Psoas muscle (tissue), 8 donors: Measurements from ENCODE around the gene SSR4. TPM values are rescaled to one million over a fixed set of nuclear protein-coding genes. Genes with fewer than 3 reads are reported as not detected.

Experiments used
- ATAC-seq, 4 donors: fragments of 200-7000 bp; cut with Tn5 transposase; one replicate each; pipeline ENCODE4 v1.9.1; 2020; ENCODE audit warnings: moderate library complexity in 3 of 4, mild to moderate bottlenecking in 2 of 4
- DNase-seq, 2 donors: peaks; one replicate each; pipeline ENCODE4 v3.0.0-alpha.2; 2020
- H3K27ac ChIP-seq: fragments of 200-600 bp; one replicate; pipeline ENCODE4 v1.8.0; 2022
- H3K27me3 ChIP-seq, 3 donors: fragments of 200-600 bp in 1 of 3; one replicate each; pipeline versions ENCODE4 v1.6.1 to v1.8.0; 2013 to 2022; ENCODE audit warnings: low read length in 2 of 3, mild to moderate bottlenecking in 2 of 3, moderate library complexity in 1 of 3; ENCODE audit not compliant: insufficient read depth in 3 of 3
- H3K36me3 ChIP-seq, 2 donors: fragments of 200-600 bp in 1 of 2; one replicate each; pipeline versions ENCODE4 v1.6.1 to v1.8.0; 2013 to 2022; ENCODE audit warnings: low read depth in 1 of 2, mild to moderate bottlenecking in 1 of 2, moderate library complexity in 1 of 2; ENCODE audit not compliant: insufficient read depth in 1 of 2
- H3K4me1 ChIP-seq: fragments of 200-600 bp; one replicate; pipeline ENCODE4 v1.8.0; 2022
- H3K4me3 ChIP-seq: fragments of 200-600 bp; one replicate; pipeline ENCODE4 v1.8.0; 2022; ENCODE audit warnings: mild to moderate bottlenecking
- H3K9me3 ChIP-seq: fragments of 200-600 bp; one replicate; pipeline ENCODE4 v1.8.0; 2022
- WGBS, 3 donors: extraction: QIAGEN DNeasy Blood & Tissue Kit; methylation state at CpG; one replicate each; pipeline versions ENCODE4 v1.1.6 to v1.1.7; 2013; 5-methylcytosine and 5-hydroxymethylcytosine counted together
- intact Hi-C, 2 donors: fragments of 100-400 bp; cut with DNase I; formaldehyde crosslinking; loops; one replicate each; pipeline versions ENCODE4 v1.11.0 to v1.14.2; 2022
- polyA plus RNA-seq, 3 donors: library from polyadenylated mRNA; stranded (reverse); fragments of 200-250 nt; gene quantifications; one replicate each; pipeline ENCODE4 v1.2.3, GENCODE V29; 2013
- total RNA-seq, 4 donors: library from RNA; stranded (reverse); fragmentation: NEBNext Ultra II Directional in 2 of 4; extraction: Animal tissue kit (Norgen Biotek cat#: 25700) in 2 of 4; gene quantifications; one replicate each; pipeline versions ENCODE4 v1.2.1 to v1.2.4, GENCODE V29; 2021 to 2023
- TF ChIP-seq, protein P1 (sequence below): fragments of 200-600 bp; IDR thresholded peaks from one replicate; pipeline ENCODE4 v1.8.0; 2022; ENCODE audit warnings: antibody characterized with exemption
- donor health status: healthy with polysubstance abuse.
- donor health status: DM: no; HTN: no; CAD: no; lungs with moderate emphysema.
- donor health status: Bipolar disorder and iron deficiency.
- donor health status: healthy.
- donor health status: DM: yes; HTN: yes; CAD: no.
- donor health status: DM: no; HTN: no; CAD: no.
- donor health status: DM: no; HTN: no; CAD: no.
- donor health status: DM: yes; HTN: yes; CAD: no.

Gene SSR4
- total and polyA plus RNA-seq, 7 donors, result 57.2 to 198 (median 84.5) TPM

DNA sequence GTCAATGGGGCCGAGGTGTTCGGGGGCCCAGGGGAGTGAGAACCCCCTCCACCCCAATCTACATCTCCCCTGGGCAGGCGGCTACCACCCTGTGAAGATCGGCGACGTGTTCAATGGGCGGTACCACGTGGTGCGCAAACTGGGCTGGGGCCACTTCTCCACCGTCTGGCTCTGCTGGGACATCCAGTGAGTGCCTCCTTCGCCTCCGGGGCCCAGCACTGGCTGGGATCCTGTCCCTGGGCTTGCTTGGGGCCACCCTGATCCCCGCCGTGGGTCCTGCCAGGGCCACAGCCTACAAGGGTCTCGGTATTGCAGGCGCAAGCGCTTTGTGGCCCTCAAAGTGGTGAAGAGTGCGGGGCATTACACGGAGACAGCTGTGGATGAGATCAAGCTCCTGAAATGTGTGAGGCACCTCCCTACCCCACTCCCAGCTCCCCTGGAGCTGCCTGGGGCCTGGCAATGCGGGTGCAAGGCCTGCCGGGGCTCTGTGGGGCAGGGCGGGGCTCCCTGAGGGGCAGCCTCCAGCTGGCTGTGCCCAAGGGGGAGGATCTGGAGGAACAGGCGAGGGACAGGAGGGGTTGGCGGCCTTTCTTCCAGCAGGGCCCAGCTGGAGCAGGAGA, 12.9 kb upstream of the SSR4 start:
- DNase-seq (no peak), ATAC-seq (peak; percentile 64 to 83 (median 72))
- intact Hi-C loops, result loop anchor here in 1 of 2 donors (5.0 kb wide), 1 partner anchor 186 kb away; no protein-coding TSS in a partner anchor
- Histone ChIP-seq H3K4me3 (peak overlapping the region; percentile 56), H3K27me3 (no peaks in the 10 kb centered on the region), H3K9me3 (no peaks in the 10 kb centered on the region), H3K27ac (peak overlapping the region; percentile 87), H3K4me1 (no peaks in the 10 kb centered on the region), H3K36me3 (peaks cover 2 to 18% of the 10 kb centered on the region in 2 donors)
- TF ChIP-seq, protein P1, sequence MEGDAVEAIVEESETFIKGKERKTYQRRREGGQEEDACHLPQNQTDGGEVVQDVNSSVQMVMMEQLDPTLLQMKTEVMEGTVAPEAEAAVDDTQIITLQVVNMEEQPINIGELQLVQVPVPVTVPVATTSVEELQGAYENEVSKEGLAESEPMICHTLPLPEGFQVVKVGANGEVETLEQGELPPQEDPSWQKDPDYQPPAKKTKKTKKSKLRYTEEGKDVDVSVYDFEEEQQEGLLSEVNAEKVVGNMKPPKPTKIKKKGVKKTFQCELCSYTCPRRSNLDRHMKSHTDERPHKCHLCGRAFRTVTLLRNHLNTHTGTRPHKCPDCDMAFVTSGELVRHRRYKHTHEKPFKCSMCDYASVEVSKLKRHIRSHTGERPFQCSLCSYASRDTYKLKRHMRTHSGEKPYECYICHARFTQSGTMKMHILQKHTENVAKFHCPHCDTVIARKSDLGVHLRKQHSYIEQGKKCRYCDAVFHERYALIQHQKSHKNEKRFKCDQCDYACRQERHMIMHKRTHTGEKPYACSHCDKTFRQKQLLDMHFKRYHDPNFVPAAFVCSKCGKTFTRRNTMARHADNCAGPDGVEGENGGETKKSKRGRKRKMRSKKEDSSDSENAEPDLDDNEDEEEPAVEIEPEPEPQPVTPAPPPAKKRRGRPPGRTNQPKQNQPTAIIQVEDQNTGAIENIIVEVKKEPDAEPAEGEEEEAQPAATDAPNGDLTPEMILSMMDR, result no peak
- WGBS, 3 donors, result 15 to 49% (median 32%) methylated on average over 17 to 24 of the region's 24 CpGs

DNA sequence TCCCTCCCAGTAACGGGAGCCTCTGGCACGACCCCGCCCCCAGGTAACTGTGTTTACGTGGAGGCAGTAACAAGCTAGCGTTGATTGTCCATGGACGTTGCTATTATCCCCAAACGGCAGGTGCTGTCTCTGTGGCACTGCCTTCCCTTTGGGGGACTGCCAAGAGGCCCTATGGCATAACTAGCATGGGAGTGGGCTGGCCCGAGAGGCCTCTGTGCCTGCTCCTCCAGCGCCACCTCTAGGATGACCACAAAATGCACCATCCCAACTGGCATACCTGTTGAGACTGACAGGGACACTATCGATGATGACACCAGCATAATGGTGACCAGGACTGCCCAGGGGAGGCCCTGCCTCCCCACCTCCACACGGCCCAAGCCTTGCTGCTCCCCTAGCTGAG, 12.2 kb upstream of the SSR4 start:
- Histone ChIP-seq H3K27ac (peak overlapping the region; percentile 87), H3K4me3 (peak overlapping the region; percentile 56), H3K4me1 (no peaks in the 10 kb centered on the region), H3K9me3 (no peaks in the 10 kb centered on the region), H3K36me3 (peaks cover 2 to 26% of the 10 kb centered on the region in 2 donors), H3K27me3 (no peaks in the 10 kb centered on the region)
- peak; percentile 16 to 57 (median 31) for ATAC-seq
- TF ChIP-seq, protein P1, result no peak
- 19 to 58% (median 31%) methylated on average over 6 to 11 of the region's 11 CpGs for WGBS, 3 donors
- intact Hi-C loops, result loop anchor here in 1 of 2 donors (5.0 kb wide), 1 partner anchor 185 kb away; no protein-coding TSS in a partner anchor
- DNase-seq, result no peak

DNA sequence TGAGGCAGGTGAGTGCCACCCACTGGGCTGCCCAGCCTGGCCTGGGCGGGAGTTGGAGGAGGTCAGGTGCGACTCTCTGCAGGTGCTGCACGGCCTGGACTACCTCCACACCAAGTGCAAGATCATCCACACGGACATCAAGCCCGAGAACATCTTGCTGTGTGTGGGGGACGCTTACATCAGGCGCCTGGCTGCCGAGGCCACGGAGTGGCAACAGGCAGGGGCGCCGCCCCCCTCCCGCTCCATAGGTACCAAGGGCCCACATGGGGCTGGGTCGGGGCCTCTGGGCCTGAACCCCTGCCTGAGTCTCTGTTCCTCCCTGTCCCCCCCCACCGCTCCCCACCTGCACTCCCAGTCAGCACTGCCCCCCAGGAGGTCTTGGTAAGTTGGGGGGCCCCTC, 11.6 kb upstream of the SSR4 start:
- DNase-seq (no peak), ATAC-seq (no peak)
- Histone ChIP-seq H3K36me3 (peaks cover 2 to 31% of the 10 kb centered on the region in 2 donors), H3K4me1 (no peaks in the 10 kb centered on the region), H3K27me3 (no peaks in the 10 kb centered on the region), H3K9me3 (no peaks in the 10 kb centered on the region), H3K4me3 (peak overlapping the region; percentile 56), H3K27ac (peak overlapping the region; percentile 87)
- TF ChIP-seq, protein P1, result no peak
- 79 to 87% (median 80%) methylated on average over 6 to 14 of the region's 14 CpGs for WGBS, 3 donors
- intact Hi-C loops, result loop anchor here in 1 of 2 donors (5.0 kb wide), 1 partner anchor 184 kb away; no protein-coding TSS in a partner anchor

DNA sequence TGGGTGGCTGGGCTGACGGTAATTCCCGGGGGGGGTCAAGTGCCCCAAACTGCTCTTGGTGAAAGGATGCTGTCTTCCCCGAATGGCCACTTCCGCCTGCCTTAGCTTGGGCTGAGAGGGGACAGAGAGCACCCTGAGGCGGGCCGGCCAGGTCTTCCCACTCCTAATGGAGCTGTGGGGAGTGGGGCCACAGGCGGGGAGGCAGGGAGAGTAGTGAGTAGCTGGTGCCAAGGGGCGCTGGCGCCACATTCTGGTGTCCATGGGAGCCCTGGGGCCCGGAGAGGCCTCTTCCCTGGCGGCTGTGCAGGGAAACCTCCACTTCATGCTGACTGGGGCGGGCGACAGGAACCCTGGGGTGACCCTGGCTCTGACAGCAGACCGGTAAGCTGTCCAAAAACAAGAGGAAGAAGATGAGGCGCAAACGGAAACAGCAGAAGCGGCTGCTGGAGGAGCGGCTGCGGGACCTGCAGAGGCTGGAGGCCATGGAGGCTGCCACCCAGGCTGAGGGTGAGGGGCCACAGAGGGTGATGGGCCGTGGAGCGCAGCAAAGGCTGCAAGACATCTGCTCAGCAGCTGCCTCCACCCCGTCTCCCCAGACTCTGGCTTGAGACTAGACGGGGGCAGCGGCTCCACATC, 11.0 kb upstream of the SSR4 start:
- no peaks in the 10 kb centered on the region for H3K4me1 ChIP-seq
- intact Hi-C loops, result loop anchor here in 1 of 2 donors (5.0 kb wide), 1 partner anchor 184 kb away; no protein-coding TSS in a partner anchor
- H3K36me3 ChIP-seq, result peaks cover 2 to 36% of the 10 kb centered on the region in 2 donors
- TF ChIP-seq, protein P1, result no peak
- no peaks in the 10 kb centered on the region for H3K27me3 ChIP-seq
- 66 to 83% (median 75%) methylated on average over 11 to 24 of the region's 24 CpGs for WGBS, 3 donors
- no peak overlapping the region for H3K27ac ChIP-seq
- ATAC-seq, result no peak
- no peak for DNase-seq
- H3K4me3 ChIP-seq, result no peak overlapping the region
- H3K9me3 ChIP-seq, result no peaks in the 10 kb centered on the region
